HCT116 (cell line): ENCODE data around the gene POP7. TPM values are rescaled to one million over a fixed set of nuclear protein-coding genes. Genes with fewer than 3 reads are reported as not detected.
"Not testable (repeated sequence)": the region's sequence is repeated elsewhere in the genome, so short reads cannot be mapped to it uniquely, and the experiment has no call there.

Source experiments
- ATAC-seq: fragments of 200-7000 bp; cut with Tn5 transposase; 2 replicates; pipeline ENCODE4 v1.9.1; 2020; ENCODE audit warnings: mild to moderate bottlenecking, moderate library complexity
- BruUV-seq: library from RNA; stranded (reverse); fragments of 400-500 nt; replicated peaks from 2 replicates; lab custom pipeline; 2021; lab: Mats Ljungman, UMichigan
- CTCF ChIA-PET: fragments of 300-600 bp; sonication (Branson Sonifier 250); formaldehyde crosslinking; loops from one replicate; lab custom pipeline; 2021; ENCODE audit warnings: antibody characterized with exemption; lab: Charles Lee
- POLR2A ChIA-PET: fragments of 300-600, 350-600 bp; sonication (Branson Sonifier 250); formaldehyde crosslinking; loops from one replicate; lab custom pipeline; 2021; ENCODE audit warnings: antibody characterized with exemption; lab: Charles Lee
- RAD21 ChIA-PET, 2 experiments: fragments of 300-600 bp; sonication (Branson Sonifier 250); formaldehyde crosslinking; loops; one replicate each; lab custom pipeline; 2023; ENCODE audit warnings: low total read pairs in 2 of 2; ENCODE audit not compliant: uncharacterized antibody in 2 of 2, unreplicated experiment in 2 of 2, low non-redundant PET in 1 of 2; lab: Charles Lee
- DNase-seq: peaks from one replicate; pipeline ENCODE4 v3.0.0-alpha.2; 2010; ENCODE audit warnings: low read depth, low spot score
- H2AFZ ChIP-seq: fragments of 200-600 bp; shearing (Covaris generic), sonication (generic); 2 replicates; pipeline ENCODE4 v1.6.1; 2017; ENCODE audit warnings: low read depth, mixed run types, mixed read lengths, antibody characterized with exemption, low read length; ENCODE audit not compliant: poor library complexity, severe bottlenecking
- H3K27ac ChIP-seq: 2 replicates; pipeline ENCODE4 v1.5.1; 2012; ENCODE audit warnings: low read depth, low read length
- H3K27me3 ChIP-seq: fragments of 200-600 bp; sonication (generic); 2 replicates; pipeline ENCODE4 v1.6.1; 2016; ENCODE audit warnings: mixed run types, low read length, mixed read lengths; ENCODE audit not compliant: insufficient read depth
- H3K36me3 ChIP-seq, 2 experiments: fragments of 200-500 bp in 1 of 2; fragments of 200-600 bp in 1 of 2; sonication (Bioruptor generic) in 1 of 2; sonication (generic) in 1 of 2; 2 replicates each; pipeline versions ENCODE4 v1.5.1 to v1.6.1; 2014 to 2016; ENCODE audit warnings: low read length in 2 of 2, inconsistent platforms in 1 of 2, mixed read lengths in 1 of 2, mixed run types in 1 of 2; ENCODE audit not compliant: insufficient read depth in 2 of 2, control insufficient read depth in 1 of 2
- H3K4me1 ChIP-seq, 2 experiments: fragments of 200-600 bp in 1 of 2; sonication (generic) in 1 of 2; 2 replicates each; pipeline versions ENCODE4 v1.5.1 to v1.6.1; 2012 to 2017; ENCODE audit warnings: low read length in 2 of 2, inconsistent platforms in 1 of 2, mild to moderate bottlenecking in 1 of 2, mixed read lengths in 1 of 2, mixed run types in 1 of 2, moderate library complexity in 1 of 2; ENCODE audit not compliant: insufficient read depth in 2 of 2, control insufficient read depth in 1 of 2
- H3K4me2 ChIP-seq: fragments of 200-600 bp; sonication (generic); 2 replicates; pipeline ENCODE4 v1.6.1; 2017; ENCODE audit warnings: mixed run types, low read length, mixed read lengths
- H3K4me3 ChIP-seq, 2 experiments: fragments of 200-600 bp in 1 of 2; sonication (generic) in 1 of 2; replicated peaks in 1 of 2; 2 replicates each; pipeline ENCODE4 v1.5.1; 2011 to 2016; ENCODE audit warnings: low read length in 2 of 2, control low read depth in 1 of 2, low read depth in 1 of 2, mild to moderate bottlenecking in 1 of 2, mixed read lengths in 1 of 2, mixed run types in 1 of 2
- H3K79me2 ChIP-seq: fragments of 200-600 bp; sonication (generic); 2 replicates; pipeline ENCODE4 v1.6.1; 2017; ENCODE audit warnings: mild to moderate bottlenecking, mixed run types, low read length, moderate library complexity, mixed read lengths; ENCODE audit not compliant: insufficient read depth
- H3K9ac ChIP-seq: fragments of 200-600 bp; sonication (generic); 2 replicates; pipeline ENCODE4 v1.6.1; 2016; ENCODE audit warnings: low read length, mixed read lengths
- H3K9me2 ChIP-seq: fragments of 200-600 bp; sonication (generic), shearing (Covaris generic); 2 replicates; pipeline ENCODE4 v1.6.1; 2017; ENCODE audit warnings: mixed run types, mild to moderate bottlenecking, moderate library complexity; ENCODE audit not compliant: insufficient read depth
- H3K9me3 ChIP-seq, 2 experiments: fragments of 200-500 bp in 1 of 2; fragments of 200-600 bp in 1 of 2; sonication (Bioruptor generic) in 1 of 2; sonication (generic) in 1 of 2; 2 replicates each; pipeline ENCODE4 v1.6.1; 2014 to 2017; ENCODE audit warnings: low read length in 2 of 2, mixed read lengths in 2 of 2, inconsistent platforms in 1 of 2, low read depth in 1 of 2, mild to moderate bottlenecking in 1 of 2, mixed run types in 1 of 2, moderate library complexity in 1 of 2; ENCODE audit not compliant: control insufficient read depth in 1 of 2, insufficient read depth in 1 of 2
- H4K20me1 ChIP-seq: fragments of 200-600 bp; sonication (generic), shearing (Covaris generic); 2 replicates; pipeline ENCODE4 v1.6.1; 2017; ENCODE audit warnings: mixed run types, mild to moderate bottlenecking, moderate library complexity; ENCODE audit not compliant: insufficient read depth
- EGR1 ChIP-seq: IDR thresholded peaks from 2 replicates; pipeline ENCODE4 v1.6.1; 2012; ENCODE audit warnings: low read depth
- FOSL1 ChIP-seq: IDR thresholded peaks from 2 replicates; pipeline ENCODE4 v1.6.1; 2012; ENCODE audit warnings: low read depth
- RAD21 ChIP-seq: IDR thresholded peaks from 2 replicates; pipeline ENCODE4 v1.6.1; 2012; ENCODE audit warnings: low read depth, mild to moderate bottlenecking
- SP1 ChIP-seq: IDR thresholded peaks from 2 replicates; pipeline ENCODE4 v1.6.1; 2012; ENCODE audit warnings: low read depth
- intact Hi-C: fragments of 100-400 bp; cut with micrococcal nuclease; formaldehyde crosslinking; loops from 2 replicates; pipeline ENCODE4 v1.10.0; 2022
- total RNA-seq: library from RNA; stranded (reverse); gene quantifications from one replicate; pipeline ENCODE4 v1.2.1, GENCODE V29; 2021; ENCODE audit not compliant: unreplicated experiment
- TF ChIP-seq, protein P1 (sequence below): IDR thresholded peaks from 2 replicates; pipeline ENCODE4 v1.6.1; 2012
- TF ChIP-seq, protein P2 (sequence below): IDR thresholded peaks from 2 replicates; pipeline ENCODE4 v1.6.1; 2012

Gene POP7
- total RNA-seq, 1 experiment from 2014 or later: 67.5 TPM

DNA sequence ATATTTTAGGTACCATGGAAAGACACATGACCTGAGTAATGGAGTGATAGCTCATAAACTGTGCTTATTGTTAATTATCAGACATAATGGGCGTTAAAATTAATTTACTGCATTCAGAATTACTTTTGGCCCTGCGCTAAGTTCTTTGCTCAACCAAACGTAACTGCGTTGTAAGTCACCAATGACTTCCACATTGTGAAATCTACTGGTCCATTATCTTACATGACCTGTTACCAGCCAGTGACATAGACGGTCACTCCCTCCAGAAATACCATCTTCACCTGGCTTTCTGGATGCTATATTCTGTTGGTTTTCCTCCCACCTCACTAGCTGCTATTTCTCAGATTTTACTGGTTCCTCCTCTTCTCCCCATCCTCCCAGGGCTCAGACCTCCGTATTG lies 6.9 kb upstream of the POP7 start:
- POLR2A ChIA-PET: no interaction called here
- TF ChIP-seq SP1: no peak
- TF ChIP-seq, protein P1, sequence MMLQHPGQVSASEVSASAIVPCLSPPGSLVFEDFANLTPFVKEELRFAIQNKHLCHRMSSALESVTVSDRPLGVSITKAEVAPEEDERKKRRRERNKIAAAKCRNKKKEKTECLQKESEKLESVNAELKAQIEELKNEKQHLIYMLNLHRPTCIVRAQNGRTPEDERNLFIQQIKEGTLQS: no peak
- TF ChIP-seq, protein P2, sequence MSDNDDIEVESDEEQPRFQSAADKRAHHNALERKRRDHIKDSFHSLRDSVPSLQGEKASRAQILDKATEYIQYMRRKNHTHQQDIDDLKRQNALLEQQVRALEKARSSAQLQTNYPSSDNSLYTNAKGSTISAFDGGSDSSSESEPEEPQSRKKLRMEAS: no peak
- TF ChIP-seq EGR1: no peak
- no peak for TF ChIP-seq RAD21
- TF ChIP-seq FOSL1: no peak
- H2AFZ ChIP-seq: no peak overlapping the region
- H3K4me3 ChIP-seq: no peak overlapping the region
- no peak overlapping the region for H3K27ac ChIP-seq
- no peaks in the 10 kb centered on the region for H3K79me2 ChIP-seq
- H3K4me2 ChIP-seq: no peak overlapping the region
- no peaks in the 10 kb centered on the region for H3K9me3 ChIP-seq
- H3K27me3 ChIP-seq: no peaks in the 10 kb centered on the region; the same call in 1 of the 2 replicates
- no TSS peak for BruUV-seq
- H3K4me1 ChIP-seq: peaks cover 4 to 9% of the 10 kb centered on the region in 2 experiments; a peak in 3 of 4 replicates
- DNase-seq (no peak), ATAC-seq (no peak)
- CTCF ChIA-PET: no interaction called here
- H3K36me3 ChIP-seq: no peaks in the 10 kb centered on the region
- intact Hi-C loops: no loop called here
- H4K20me1 ChIP-seq: no peaks in the 10 kb centered on the region
- no peak overlapping the region for H3K9ac ChIP-seq
- no peaks in the 10 kb centered on the region for H3K9me2 ChIP-seq
- RAD21 ChIA-PET: interaction anchor here in 1 of 2 experiments (0.7 kb wide), 1 partner anchor 16 kb away, joined by 3 read pairs; no protein-coding TSS in a partner anchor

DNA sequence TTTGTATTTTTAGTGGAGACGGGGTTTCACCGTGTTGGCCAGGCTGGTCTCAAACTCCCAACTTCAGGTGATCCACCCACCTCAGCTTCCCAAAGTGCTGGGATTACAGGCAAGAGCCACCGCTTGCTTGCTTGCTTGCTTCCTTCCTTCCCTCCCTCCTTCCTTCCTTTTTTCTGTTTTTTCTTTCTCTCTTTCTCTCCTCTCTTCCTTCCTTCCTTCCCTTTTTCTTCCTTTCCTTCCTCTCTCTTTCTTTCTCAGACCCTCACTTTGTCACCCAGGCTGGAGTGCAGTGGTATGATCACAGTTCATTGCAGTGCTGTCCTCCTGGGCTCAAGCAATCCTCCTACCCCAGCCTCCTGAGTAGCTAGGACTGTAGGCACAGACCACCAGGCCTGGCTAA lies 4.8 kb upstream of the POP7 start:
- DNase-seq, H3K9me2 ChIP-seq, intact Hi-C loops, CTCF ChIA-PET, H3K36me3 ChIP-seq, H3K27ac ChIP-seq, H3K9me3 ChIP-seq, BruUV-seq, H3K4me2 ChIP-seq, H3K9ac ChIP-seq, H4K20me1 ChIP-seq, H3K27me3 ChIP-seq, H3K79me2 ChIP-seq, POLR2A ChIA-PET, H2AFZ ChIP-seq, H3K4me3 ChIP-seq, ATAC-seq, RAD21 ChIA-PET: not testable (repeated sequence)
- peaks cover 4 to 10% of the 10 kb centered on the region in 2 experiments; a peak in 3 of 4 replicates for H3K4me1 ChIP-seq
